Psoas muscle (tissue), 8 donors: ENCODE measurements around the gene PDE9A. TPM values are rescaled to one million over a fixed set of nuclear protein-coding genes. Genes with fewer than 3 reads are reported as not detected.
A peak's percentile ranks its signal among the peaks of the same experiment; 100 is the strongest.

Source experiments
- ATAC-seq, 4 donors: fragments of 200-7000 bp; cut with Tn5 transposase; one replicate each; pipeline ENCODE4 v1.9.1; 2020; ENCODE audit warnings: moderate library complexity in 3 of 4, mild to moderate bottlenecking in 2 of 4
- DNase-seq, 2 donors: peaks; one replicate each; pipeline ENCODE4 v3.0.0-alpha.2; 2020
- H3K27ac ChIP-seq: fragments of 200-600 bp; one replicate; pipeline ENCODE4 v1.8.0; 2022
- H3K27me3 ChIP-seq, 3 donors: fragments of 200-600 bp in 1 of 3; one replicate each; pipeline versions ENCODE4 v1.6.1 to v1.8.0; 2013 to 2022; ENCODE audit warnings: low read length in 2 of 3, mild to moderate bottlenecking in 2 of 3, moderate library complexity in 1 of 3; ENCODE audit not compliant: insufficient read depth in 3 of 3
- H3K36me3 ChIP-seq, 2 donors: fragments of 200-600 bp in 1 of 2; one replicate each; pipeline versions ENCODE4 v1.6.1 to v1.8.0; 2013 to 2022; ENCODE audit warnings: low read depth in 1 of 2, mild to moderate bottlenecking in 1 of 2, moderate library complexity in 1 of 2; ENCODE audit not compliant: insufficient read depth in 1 of 2
- H3K4me1 ChIP-seq: fragments of 200-600 bp; one replicate; pipeline ENCODE4 v1.8.0; 2022
- H3K4me3 ChIP-seq: fragments of 200-600 bp; one replicate; pipeline ENCODE4 v1.8.0; 2022; ENCODE audit warnings: mild to moderate bottlenecking
- H3K9me3 ChIP-seq: fragments of 200-600 bp; one replicate; pipeline ENCODE4 v1.8.0; 2022
- WGBS, 3 donors: extraction: QIAGEN DNeasy Blood & Tissue Kit; methylation state at CpG; one replicate each; pipeline versions ENCODE4 v1.1.6 to v1.1.7; 2013; 5-methylcytosine and 5-hydroxymethylcytosine counted together
- intact Hi-C, 2 donors: fragments of 100-400 bp; cut with DNase I; formaldehyde crosslinking; loops; one replicate each; pipeline versions ENCODE4 v1.11.0 to v1.14.2; 2022
- polyA plus RNA-seq, 3 donors: library from polyadenylated mRNA; stranded (reverse); fragments of 200-250 nt; gene quantifications; one replicate each; pipeline ENCODE4 v1.2.3, GENCODE V29; 2013
- total RNA-seq, 4 donors: library from RNA; stranded (reverse); fragmentation: NEBNext Ultra II Directional in 2 of 4; extraction: Animal tissue kit (Norgen Biotek cat#: 25700) in 2 of 4; gene quantifications; one replicate each; pipeline versions ENCODE4 v1.2.1 to v1.2.4, GENCODE V29; 2021 to 2023
- TF ChIP-seq, protein P1 (sequence below): fragments of 200-600 bp; IDR thresholded peaks from one replicate; pipeline ENCODE4 v1.8.0; 2022; ENCODE audit warnings: antibody characterized with exemption
- donor health status: healthy with polysubstance abuse.
- donor health status: DM: no; HTN: no; CAD: no; lungs with moderate emphysema.
- donor health status: Bipolar disorder and iron deficiency.
- donor health status: healthy.
- donor health status: DM: yes; HTN: yes; CAD: no.
- donor health status: DM: no; HTN: no; CAD: no.
- donor health status: DM: no; HTN: no; CAD: no.
- donor health status: DM: yes; HTN: yes; CAD: no.

The PDE9A gene
- total and polyA plus RNA-seq, 7 donors = 1.2 to 4.3 (median 1.8) TPM

DNA sequence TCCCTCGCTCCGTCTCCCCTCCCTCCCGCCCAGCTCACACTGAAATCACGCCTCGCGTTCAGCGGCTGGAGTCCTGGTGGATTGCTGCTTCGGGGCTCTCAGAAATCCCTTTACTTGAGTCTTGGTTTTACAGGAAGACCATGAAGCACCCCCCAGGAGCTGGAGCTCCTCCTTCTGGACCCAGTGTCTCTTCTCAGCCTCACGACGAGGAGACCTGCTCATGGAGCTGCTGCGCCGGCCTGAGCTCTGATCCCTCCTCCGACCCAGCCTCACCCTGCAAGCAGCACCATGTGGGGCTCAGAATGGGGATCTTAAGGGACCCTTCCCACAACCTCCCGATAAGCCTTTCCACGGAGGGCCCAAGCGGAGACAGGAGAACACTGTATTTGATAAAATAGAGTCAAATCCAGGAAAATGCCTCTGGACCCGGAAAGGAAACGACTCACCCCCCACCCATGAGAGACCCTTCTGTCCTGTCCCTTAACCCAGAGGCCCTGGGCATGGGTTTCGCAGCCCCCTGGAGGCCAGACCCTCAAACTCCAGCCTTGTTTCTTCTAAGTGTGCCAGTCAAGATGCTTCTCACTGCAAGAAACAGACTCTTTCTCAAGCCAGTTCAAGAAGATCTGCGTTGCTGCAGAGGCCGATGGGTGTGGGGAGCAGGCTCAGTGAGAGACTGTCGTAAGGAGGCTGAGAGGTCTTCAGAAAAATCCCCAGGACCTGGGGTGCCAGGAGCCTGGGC is 26.1 kb downstream of the PDE9A start:
- DNase-seq = peak in 1 of 2 donors; percentile 25
- intact Hi-C loops = no loop called here
- no peak overlapping the region for H3K27ac ChIP-seq
- H3K36me3 ChIP-seq = no peaks in the 10 kb centered on the region
- H3K27me3 ChIP-seq = peaks cover 0 to 60% (median 5%) of the 10 kb centered on the region in 3 donors
- no peaks in the 10 kb centered on the region for H3K4me1 ChIP-seq
- H3K4me3 ChIP-seq = no peak overlapping the region
- TF ChIP-seq, protein P1, sequence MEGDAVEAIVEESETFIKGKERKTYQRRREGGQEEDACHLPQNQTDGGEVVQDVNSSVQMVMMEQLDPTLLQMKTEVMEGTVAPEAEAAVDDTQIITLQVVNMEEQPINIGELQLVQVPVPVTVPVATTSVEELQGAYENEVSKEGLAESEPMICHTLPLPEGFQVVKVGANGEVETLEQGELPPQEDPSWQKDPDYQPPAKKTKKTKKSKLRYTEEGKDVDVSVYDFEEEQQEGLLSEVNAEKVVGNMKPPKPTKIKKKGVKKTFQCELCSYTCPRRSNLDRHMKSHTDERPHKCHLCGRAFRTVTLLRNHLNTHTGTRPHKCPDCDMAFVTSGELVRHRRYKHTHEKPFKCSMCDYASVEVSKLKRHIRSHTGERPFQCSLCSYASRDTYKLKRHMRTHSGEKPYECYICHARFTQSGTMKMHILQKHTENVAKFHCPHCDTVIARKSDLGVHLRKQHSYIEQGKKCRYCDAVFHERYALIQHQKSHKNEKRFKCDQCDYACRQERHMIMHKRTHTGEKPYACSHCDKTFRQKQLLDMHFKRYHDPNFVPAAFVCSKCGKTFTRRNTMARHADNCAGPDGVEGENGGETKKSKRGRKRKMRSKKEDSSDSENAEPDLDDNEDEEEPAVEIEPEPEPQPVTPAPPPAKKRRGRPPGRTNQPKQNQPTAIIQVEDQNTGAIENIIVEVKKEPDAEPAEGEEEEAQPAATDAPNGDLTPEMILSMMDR = no peak
- ATAC-seq = no peak
- no peaks in the 10 kb centered on the region for H3K9me3 ChIP-seq
- 90 to 92% (median 90%) methylated on average over 22 of the region's 22 CpGs for WGBS, 3 donors

DNA sequence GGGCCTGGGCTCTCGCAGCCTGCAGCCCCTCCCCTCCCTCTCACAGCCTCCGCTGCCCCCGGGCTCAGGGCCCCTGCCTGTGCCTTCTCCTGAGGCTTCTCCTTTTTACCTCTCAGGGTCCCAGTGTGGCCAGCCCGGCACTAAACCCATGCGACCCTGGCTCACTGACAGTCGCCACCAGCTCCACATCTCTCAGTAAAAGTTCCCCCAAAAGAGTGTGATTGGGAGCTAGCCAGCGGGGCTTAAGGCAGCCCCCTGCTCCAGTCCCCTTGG is 26.6 kb downstream of the PDE9A start:
- intact Hi-C loops = no loop called here
- WGBS, 3 donors = 89 to 99% (median 91%) methylated on average over 7 of the region's 7 CpGs
- Histone ChIP-seq H3K27ac (no peak overlapping the region), H3K9me3 (no peaks in the 10 kb centered on the region), H3K4me3 (no peak overlapping the region), H3K4me1 (no peaks in the 10 kb centered on the region), H3K36me3 (no peaks in the 10 kb centered on the region), H3K27me3 (peaks cover 0 to 59% (median 6%) of the 10 kb centered on the region in 3 donors)
- ATAC-seq (no peak), DNase-seq (peak in 1 of 2 donors; percentile 38)
- TF ChIP-seq, protein P1 = no peak

DNA sequence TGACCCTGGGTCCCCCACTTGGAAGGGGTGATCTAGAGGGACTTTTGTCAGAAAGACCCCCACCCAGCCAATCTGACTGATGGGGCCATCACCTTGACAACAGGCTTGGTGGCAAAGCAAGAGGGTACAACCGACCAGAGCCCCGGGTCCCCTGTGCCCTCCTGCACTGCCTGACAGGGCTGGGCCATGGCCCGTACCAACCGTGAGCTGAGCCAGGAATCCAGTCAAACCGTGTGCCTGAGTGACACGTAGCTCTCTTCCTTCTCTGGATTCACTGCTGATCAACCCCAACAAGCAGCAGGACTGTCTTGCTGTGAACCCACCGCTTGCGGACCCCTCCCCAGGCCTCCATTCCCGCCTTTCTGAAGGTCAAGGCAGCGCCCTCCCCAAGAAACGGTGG is 27.0 kb downstream of the PDE9A start:
- TF ChIP-seq, protein P1 = no peak
- DNase-seq (no peak), ATAC-seq (no peak)
- WGBS, 3 donors = 89 to 94% (median 89%) methylated on average over 11 of the region's 11 CpGs
- Histone ChIP-seq H3K27me3 (peaks cover 0 to 59% (median 5%) of the 10 kb centered on the region in 3 donors), H3K4me1 (no peaks in the 10 kb centered on the region), H3K27ac (no peak overlapping the region), H3K4me3 (no peak overlapping the region), H3K36me3 (no peaks in the 10 kb centered on the region), H3K9me3 (no peaks in the 10 kb centered on the region)
- intact Hi-C loops = no loop called here

DNA sequence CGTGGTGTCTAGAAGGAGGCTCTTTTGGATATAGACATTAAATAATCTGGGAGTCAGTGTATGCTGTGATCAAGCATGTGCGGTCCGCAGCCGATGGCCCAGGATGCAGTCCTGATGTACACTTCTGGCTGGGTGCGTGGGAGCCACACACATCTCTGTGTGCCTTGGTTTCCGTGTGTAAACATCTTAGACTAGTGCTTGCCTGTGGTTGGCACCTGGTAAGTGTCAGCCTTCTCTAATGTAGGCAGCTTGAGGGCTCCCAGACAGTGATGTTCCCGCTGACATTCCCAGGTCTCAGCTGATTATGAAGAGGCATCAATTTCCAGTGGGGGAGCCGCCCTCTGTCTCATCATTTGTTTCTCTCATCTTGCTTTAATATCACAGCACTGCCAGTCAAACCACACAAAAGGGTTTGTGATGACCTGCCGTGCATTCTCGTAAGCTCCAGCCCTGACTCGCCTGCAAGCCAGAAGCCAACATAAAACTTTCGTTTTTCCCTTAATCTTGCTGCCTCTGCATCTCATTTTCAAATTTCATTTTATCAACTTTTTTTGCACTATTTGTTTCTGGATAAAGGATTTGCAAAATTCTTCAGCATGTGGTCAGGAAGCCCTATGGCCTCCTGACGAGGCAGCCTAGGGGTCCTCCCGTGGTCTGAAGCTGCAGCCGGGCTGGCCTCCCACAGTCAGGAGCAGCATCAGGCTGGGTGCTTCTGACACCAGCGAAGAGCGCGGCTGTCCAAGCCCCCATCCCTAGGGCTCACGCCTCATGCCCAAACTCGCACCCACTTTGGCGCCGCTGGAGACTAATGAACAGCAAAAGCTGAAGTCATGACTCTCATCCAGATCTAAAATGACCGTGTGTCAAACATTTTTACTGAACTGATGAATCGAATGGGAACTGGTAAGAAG is 28.1 kb downstream of the PDE9A start:
- Histone ChIP-seq H3K27me3 (peaks cover 0 to 59% (median 5%) of the 10 kb centered on the region in 3 donors), H3K4me3 (no peak overlapping the region), H3K9me3 (no peaks in the 10 kb centered on the region), H3K4me1 (no peaks in the 10 kb centered on the region), H3K36me3 (no peaks in the 10 kb centered on the region), H3K27ac (no peak overlapping the region)
- TF ChIP-seq, protein P1 = no peak
- 94 to 95% (median 95%) methylated on average over 24 of the region's 24 CpGs for WGBS, 3 donors
- ATAC-seq = no peak
- DNase-seq = peak; percentile 6 to 25
- intact Hi-C loops = no loop called here
